ENCODE measurements around the gene SVEP1. TPM values are rescaled to one million over a fixed set of nuclear protein-coding genes. Genes with fewer than 3 reads are reported as not detected.
"Not testable (repeated sequence)": the region's sequence is repeated elsewhere in the genome, so short reads cannot be mapped to it uniquely, and the experiment has no call there.

Gene SVEP1
- total RNA-seq, 6 experiments from 2014 or later, result 4.0 to 6.8 (median 5.8) TPM

DNA sequence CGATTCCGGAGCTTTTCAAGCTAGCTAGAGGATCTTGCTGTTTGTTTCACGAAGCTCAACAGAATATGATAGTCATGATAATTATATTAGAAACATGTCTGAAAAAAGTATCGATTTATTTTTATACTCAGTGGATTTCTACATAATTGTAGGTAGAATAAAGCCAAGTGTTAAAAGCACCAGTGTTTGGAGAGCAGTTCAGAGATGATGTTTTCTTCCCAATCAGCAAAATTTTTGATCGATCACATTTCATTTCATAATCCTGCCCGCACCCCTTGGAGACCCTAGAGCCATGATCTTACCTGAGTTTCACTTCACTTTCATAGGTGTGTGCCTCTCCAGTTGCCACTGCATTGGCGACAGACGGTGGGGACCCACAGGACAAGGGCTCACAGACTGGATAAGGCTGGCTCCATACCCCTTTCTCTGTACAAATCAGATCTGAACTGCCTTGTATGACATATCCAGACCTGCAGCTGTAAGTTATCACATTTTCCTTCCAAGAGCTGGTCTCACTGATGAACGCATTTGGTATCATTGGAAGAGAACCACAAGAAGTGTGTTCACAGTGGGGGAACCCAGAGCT lies 173.6 kb downstream of the SVEP1 start:
- no peaks in the 10 kb centered on the region for H3K36me3 Mint-ChIP-seq (ENCODE audit: low read depth)
- H3K4me3 Mint-ChIP-seq, result no peak overlapping the region
- H3K4me1 Mint-ChIP-seq (ENCODE audit: low read depth), result no peaks in the 10 kb centered on the region
- TF ChIP-seq, protein P1, sequence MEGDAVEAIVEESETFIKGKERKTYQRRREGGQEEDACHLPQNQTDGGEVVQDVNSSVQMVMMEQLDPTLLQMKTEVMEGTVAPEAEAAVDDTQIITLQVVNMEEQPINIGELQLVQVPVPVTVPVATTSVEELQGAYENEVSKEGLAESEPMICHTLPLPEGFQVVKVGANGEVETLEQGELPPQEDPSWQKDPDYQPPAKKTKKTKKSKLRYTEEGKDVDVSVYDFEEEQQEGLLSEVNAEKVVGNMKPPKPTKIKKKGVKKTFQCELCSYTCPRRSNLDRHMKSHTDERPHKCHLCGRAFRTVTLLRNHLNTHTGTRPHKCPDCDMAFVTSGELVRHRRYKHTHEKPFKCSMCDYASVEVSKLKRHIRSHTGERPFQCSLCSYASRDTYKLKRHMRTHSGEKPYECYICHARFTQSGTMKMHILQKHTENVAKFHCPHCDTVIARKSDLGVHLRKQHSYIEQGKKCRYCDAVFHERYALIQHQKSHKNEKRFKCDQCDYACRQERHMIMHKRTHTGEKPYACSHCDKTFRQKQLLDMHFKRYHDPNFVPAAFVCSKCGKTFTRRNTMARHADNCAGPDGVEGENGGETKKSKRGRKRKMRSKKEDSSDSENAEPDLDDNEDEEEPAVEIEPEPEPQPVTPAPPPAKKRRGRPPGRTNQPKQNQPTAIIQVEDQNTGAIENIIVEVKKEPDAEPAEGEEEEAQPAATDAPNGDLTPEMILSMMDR (IDR thresholded peaks at IDR 0.05), result no peak
- H3K27me3 Mint-ChIP-seq (ENCODE audit: insufficient read depth), result peaks cover 3% of the 10 kb centered on the region; the same call in 1 of the 2 replicates
- no peak for DNase-seq
- H3K9me3 Mint-ChIP-seq, result no peaks in the 10 kb centered on the region
- H3K27ac Mint-ChIP-seq, result no peak overlapping the region

DNA sequence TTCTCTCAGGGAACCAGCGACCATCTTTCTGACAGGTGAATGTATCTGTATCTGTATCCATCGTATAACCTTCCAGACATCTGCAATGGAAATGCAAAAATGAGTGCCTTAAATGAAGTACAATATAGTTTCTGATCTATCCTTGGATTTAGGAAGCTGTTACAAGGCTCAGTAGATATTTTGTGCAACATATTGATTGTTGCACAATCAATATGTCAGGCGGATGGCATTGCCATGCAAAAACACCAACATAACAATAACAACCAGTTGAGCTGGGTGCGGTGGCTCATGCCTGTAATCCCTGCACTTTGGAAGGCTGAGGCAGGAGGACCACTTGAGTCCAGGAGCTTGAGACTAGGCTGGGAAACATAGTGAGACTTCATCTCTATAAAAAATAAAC lies 175.1 kb downstream of the SVEP1 start:
- DNase-seq, result no peak
- Mint-ChIP-seq H3K36me3 (ENCODE audit: low read depth) (no peaks in the 10 kb centered on the region), H3K4me3 (no peak overlapping the region), H3K9me3 (no peaks in the 10 kb centered on the region), H3K27ac (no peak overlapping the region), H3K27me3 (ENCODE audit: insufficient read depth) (peaks cover 3% of the 10 kb centered on the region; the same call in 1 of the 2 replicates), H3K4me1 (ENCODE audit: low read depth) (no peaks in the 10 kb centered on the region)
- TF ChIP-seq, protein P1 (IDR thresholded peaks at IDR 0.05), result no peak

GRCh38 chr9:110399983-110400382 lies 179.6 kb downstream of the SVEP1 start:
- no peaks in the 10 kb centered on the region for H3K4me1 Mint-ChIP-seq (ENCODE audit: low read depth)
- H3K27me3 Mint-ChIP-seq (ENCODE audit: insufficient read depth), result no peaks in the 10 kb centered on the region; the same call in 1 of the 2 replicates
- peaks cover 5% of the 10 kb centered on the region; the same call in 1 of the 2 replicates for H3K9me3 Mint-ChIP-seq
- no peak for DNase-seq
- TF ChIP-seq, protein P1 (IDR thresholded peaks at IDR 0.05), result no peak
- H3K27ac Mint-ChIP-seq, result no peak overlapping the region
- H3K4me3 Mint-ChIP-seq, result no peak overlapping the region
- peaks cover under 1% of the 10 kb centered on the region; the same call in 1 of the 2 replicates for H3K36me3 Mint-ChIP-seq (ENCODE audit: low read depth)

- not testable (repeated sequence) for H3K4me3 Mint-ChIP-seq; H3K27me3 Mint-ChIP-seq (ENCODE audit: insufficient read depth); DNase-seq; H3K4me1 Mint-ChIP-seq (ENCODE audit: low read depth); H3K36me3 Mint-ChIP-seq (ENCODE audit: low read depth); H3K27ac Mint-ChIP-seq
- peaks cover 14% of the 10 kb centered on the region for H3K9me3 Mint-ChIP-seq
These were observed 180.5 kb downstream of the SVEP1 start for GRCh38 chr9:110398992-110399391.

DNA sequence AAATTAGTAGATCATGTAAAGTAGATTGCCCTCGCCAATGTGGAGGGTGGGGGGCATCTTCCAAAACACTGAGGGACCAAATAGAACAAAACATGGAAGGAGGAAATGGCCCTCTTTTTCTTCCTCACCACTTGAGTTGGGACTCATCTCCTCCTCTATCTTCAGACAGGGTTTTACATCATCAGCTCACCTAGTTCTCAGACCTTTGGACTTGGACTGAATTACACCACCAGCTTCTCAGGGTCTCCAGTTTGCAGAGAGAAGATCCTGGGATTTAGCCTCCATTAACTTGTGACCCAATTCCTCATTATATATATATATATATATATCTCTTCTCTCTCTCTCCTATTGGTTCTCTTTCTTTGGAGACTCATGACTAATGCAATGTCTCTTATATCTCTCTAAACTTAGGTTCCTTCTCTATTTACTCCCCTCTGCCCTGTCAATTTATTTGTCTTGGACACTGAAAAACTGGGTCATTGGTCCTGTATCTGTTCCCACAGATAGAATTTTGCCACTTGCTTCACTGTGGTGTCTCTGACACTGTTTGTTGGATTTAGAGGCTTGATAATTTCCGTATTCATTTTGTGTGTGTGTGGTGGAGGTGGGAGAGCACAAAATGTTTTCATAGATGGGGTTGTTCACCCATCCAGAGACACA lies 187.6 kb downstream of the SVEP1 start:
- TF ChIP-seq, protein P1 (IDR thresholded peaks at IDR 0.05), result no peak
- Mint-ChIP-seq H3K4me1 (ENCODE audit: low read depth) (no peaks in the 10 kb centered on the region), H3K36me3 (ENCODE audit: low read depth) (peaks cover 5% of the 10 kb centered on the region; the same call in 1 of the 2 replicates), H3K9me3 (peaks cover 14% of the 10 kb centered on the region), H3K27ac (no peak overlapping the region), H3K27me3 (ENCODE audit: insufficient read depth) (peaks cover 1% of the 10 kb centered on the region), H3K4me3 (no peak overlapping the region)
- no peak for DNase-seq

DNA sequence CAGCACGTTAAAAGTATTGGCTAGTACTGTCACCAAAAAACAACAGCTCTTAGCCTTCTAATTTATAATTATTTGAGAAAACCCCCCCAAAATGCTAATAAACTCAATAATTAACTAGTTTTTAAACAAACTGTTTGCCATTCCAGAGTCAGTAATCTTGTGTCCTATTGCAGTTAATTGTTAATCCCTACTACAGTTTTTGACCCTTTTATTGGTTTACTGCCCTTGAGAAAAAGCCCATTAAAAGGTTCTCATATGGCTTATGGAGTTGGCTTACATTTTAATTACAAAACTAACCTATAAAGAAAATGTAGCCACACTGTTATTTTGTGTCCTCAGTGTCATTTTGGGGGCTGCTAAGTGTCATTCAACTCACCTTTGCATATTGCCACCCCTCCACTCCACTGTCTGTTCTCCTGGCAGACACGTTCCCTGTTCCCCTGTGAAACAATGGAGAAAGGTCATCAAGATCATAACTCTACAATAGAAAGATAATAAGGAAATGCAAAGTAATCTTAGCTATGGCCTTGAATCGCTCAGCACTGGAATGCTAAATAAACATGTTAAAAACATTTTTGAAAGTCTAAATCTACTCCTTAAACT lies 190.3 kb downstream of the SVEP1 start:
- Mint-ChIP-seq H3K27ac (no peak overlapping the region), H3K27me3 (ENCODE audit: insufficient read depth) (no peaks in the 10 kb centered on the region; the same call in 1 of the 2 replicates), H3K4me3 (no peak overlapping the region), H3K9me3 (peaks cover 6% of the 10 kb centered on the region), H3K36me3 (ENCODE audit: low read depth) (no peaks in the 10 kb centered on the region), H3K4me1 (ENCODE audit: low read depth) (no peaks in the 10 kb centered on the region)
- TF ChIP-seq, protein P1 (IDR thresholded peaks at IDR 0.05), result no peak
- DNase-seq, result no peak

Measured in HFFc6 (cell line).